Regular cardiac myocyte (primary cell): ENCODE measurements around the gene FBXL22. TPM values are rescaled to one million over a fixed set of nuclear protein-coding genes. Genes with fewer than 3 reads are reported as not detected.

Source experiments
- total RNA-seq: library from RNA; depleted of rRNA; stranded (reverse); fragments of >200 nt; gene quantifications from 2 replicates; pipeline ENCODE4 v1.2.3, GENCODE V29; 2014

FBXL22 gene, protein sequence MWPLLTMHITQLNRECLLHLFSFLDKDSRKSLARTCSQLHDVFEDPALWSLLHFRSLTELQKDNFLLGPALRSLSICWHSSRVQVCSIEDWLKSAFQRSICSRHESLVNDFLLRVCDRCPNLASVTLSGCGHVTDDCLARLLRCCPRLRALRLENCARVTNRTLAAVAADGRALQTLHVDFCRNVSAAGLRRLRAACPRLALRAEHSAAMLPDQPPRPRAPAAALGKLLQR
- total RNA-seq, result 0.58 and 2.0 TPM in 2 replicates

DNA sequence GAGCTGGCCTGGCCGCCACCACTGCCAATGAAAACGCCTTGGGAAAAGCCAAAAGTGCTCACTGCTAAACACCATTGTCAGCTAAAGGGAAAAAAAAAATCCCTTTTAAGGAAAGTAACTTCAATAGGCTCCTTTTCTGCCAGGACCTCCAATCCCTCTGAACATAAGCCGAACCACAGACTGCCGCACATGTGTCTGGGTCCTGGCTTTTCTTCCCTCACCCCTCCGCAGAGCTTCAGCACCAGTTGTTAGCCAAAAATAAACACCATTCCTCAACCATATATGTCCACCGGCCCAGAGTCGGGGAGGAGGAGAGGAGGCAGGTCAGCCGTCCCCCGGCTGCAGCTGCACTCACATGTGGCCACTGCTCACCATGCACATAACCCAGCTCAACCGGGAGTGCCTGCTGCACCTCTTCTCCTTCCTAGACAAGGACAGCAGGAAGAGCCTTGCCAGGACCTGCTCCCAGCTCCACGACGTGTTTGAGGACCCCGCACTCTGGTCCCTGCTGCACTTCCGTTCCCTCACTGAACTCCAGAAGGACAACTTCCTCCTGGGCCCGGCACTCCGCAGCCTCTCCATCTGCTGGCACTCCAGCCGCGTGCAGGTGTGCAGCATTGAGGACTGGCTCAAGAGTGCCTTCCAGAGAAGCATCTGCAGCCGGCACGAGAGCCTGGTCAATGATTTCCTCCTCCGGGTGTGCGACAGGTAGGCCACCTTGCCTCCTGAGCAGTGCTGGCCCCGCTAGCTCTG is at the start of gene FBXL22:
TSS of gene FBXL22 (plus strand) at position 350 of the 753 bp plus-strand sequence. CDS start at position 356, 6 bp downstream.

Other genes starting within 250 kb of the FBXL22 start
- 60.4 and 195 TPM in 2 replicates for gene CA12, start 215.5 kb upstream of the FBXL22 start, total RNA-seq
- gene USP3, start 92.8 kb upstream of the FBXL22 start, total RNA-seq, result 33.8 and 36.4 TPM in 2 replicates
- 97.2 and 114 TPM in 2 replicates for gene HERC1, start 236.6 kb downstream of the FBXL22 start, total RNA-seq